CD4-positive, alpha-beta T cell treated with Interferon gamma for 1 hour (primary cell): ENCODE results near the gene CDC42EP5.

Experiments used
- DNase-seq: peaks from one replicate; pipeline ENCODE4 v3.0.0-alpha.2; 2020

The CDC42EP5 gene

GRCh38 chr19:54444737-54445136, 28.4 kb downstream of the CDC42EP5 start:
- no peak for DNase-seq

- DNase-seq, result no peak
These were observed 32.5 kb downstream of the CDC42EP5 start for GRCh38 chr19:54440641-54441040.

GRCh38 chr19:54439174-54439851, 33.8 kb downstream of the CDC42EP5 start:
- no peak for DNase-seq

DNA sequence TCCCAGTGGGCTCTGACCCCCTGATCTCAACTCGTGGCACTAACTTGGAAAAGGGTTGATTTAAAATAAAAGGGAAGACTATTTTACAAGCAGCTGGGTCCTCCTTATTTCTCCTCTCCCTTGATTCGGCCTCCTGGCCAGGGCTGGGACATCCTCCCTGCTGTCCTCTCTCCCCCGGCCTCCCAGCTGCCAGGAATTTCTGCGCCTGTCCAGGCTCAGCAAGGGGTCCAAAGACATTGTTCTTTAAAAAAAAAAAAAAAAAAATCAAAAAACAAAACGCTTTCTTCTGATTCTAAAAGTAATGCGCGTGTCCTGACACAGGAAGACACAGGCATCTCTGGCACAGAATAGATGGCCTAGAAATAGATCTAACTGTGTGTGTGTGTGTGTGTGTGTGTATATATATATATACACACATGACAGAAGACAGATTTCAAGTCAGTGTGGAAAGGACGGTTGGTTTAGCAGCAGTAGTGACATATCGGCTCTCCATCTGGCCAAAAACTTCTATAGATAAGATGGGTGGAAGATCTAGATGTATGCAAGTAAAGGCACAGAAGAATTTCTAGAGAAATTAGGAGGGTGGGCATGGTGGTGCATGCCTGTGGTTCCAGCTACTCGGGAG, 36.4 kb downstream of the CDC42EP5 start:
- DNase-seq, result no peak

DNA sequence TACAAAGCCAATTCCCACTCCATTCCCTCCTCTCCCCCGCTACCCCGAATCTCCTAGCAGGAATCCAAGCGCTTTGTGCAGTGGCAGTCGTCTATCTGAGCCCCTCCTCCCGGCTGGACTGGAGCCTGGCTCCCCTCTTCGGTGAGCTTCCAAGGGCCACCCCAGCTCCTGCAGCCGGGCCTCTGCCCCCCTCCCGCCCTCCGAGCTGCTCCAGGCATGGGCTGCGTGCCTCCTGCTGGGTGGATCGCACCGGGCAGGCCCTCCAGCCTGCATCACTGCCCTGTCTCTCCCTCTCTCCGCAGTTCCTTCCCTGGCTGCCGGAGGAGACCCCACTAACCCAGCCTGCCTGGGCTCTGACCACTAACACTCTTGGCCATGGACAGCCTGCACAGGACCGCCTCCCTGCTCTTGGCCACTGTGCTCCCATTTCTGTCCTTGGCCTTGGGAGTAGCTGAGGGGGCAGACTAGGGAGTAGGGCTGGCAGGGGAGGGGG, 37.0 kb downstream of the CDC42EP5 start:
- DNase-seq, result no peak

DNA sequence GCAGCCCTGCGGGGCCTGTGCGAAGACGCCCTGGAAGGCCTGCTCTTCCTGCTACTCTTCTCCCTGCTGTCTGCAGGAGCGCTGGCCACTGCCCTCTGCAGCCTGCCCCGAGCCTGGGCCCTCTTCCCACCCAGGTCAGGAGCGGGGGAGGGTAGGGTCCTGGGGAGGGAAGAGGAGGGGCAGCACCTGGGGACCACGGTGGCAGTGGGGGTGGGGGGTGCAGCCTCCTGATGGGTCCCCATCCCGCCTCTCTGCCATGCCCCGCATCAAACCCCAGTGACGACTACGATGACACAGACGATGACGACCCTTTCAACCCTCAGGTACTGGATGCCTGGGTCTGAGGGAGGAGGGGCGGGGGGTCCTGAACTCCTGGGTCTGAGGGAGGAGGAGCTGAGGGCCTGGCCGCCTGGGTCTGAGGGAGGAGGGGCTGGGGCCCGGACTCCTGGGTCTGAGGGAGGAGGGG, 37.5 kb downstream of the CDC42EP5 start:
- DNase-seq, result no peak

- DNase-seq, result no peak
These were observed 38.3 kb downstream of the CDC42EP5 start for GRCh38 chr19:54434873-54435214.

- DNase-seq, result no peak
These were observed 38.8 kb downstream of the CDC42EP5 start for GRCh38 chr19:54434112-54434872.

GRCh38 chr19:54433697-54434096, 39.4 kb downstream of the CDC42EP5 start:
- no peak for DNase-seq

DNA sequence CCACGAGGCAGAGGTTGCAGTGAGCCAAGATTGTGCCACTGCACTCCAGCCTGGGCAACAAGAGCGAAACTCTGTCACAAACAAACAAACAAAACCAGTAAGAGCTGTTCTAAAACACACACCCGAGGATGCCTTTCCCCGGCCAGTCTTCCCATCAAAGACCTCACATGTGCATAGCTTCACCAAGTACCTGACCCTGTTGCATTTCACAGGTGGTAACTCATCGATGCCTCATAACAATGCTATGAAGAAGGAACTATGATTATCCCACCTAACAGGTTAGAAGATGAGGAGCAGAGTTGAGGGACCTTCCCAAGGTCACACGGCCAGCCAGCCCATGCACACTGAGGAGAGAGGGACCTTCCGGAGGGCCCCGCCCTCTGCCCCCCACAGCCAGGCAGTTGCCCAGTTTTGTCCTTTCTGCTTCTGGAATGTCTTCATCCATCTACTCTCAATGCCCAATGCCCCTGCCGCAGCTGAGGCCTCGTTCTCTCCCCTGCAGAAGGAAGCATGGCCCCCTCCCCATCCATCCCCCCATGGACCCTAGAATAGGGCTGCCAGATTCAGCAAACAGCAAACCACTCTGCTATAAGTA, 40.9 kb downstream of the CDC42EP5 start:
- no peak for DNase-seq

DNA sequence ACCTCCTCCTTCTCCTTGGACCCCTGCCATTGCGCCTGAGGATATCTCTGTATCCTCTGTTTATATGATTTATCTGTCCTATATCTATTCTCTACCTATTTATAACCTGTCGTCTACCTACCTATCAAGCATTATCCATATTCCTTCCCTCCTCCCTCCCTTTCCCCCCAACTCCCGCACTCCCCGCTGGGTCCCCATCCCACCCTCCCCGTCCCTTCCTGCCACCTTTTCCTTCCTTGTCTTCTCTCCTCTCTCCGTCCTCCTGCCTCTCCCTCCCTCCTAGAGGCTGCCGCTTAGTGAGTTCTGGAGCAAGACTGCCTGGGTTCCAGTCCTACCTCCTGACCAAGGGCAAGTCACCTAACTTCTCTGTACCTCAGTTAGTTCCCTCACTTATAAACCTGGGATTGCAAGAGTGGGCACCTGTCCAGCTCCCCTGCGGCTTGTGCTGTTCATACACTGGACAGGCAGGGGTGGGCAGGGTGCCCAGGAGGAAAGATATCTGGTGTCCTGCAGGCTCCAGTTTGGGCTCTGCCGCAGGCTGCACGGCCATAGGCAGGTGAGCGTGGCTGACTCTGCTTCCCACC, 41.7 kb downstream of the CDC42EP5 start:
- no peak for DNase-seq

DNA sequence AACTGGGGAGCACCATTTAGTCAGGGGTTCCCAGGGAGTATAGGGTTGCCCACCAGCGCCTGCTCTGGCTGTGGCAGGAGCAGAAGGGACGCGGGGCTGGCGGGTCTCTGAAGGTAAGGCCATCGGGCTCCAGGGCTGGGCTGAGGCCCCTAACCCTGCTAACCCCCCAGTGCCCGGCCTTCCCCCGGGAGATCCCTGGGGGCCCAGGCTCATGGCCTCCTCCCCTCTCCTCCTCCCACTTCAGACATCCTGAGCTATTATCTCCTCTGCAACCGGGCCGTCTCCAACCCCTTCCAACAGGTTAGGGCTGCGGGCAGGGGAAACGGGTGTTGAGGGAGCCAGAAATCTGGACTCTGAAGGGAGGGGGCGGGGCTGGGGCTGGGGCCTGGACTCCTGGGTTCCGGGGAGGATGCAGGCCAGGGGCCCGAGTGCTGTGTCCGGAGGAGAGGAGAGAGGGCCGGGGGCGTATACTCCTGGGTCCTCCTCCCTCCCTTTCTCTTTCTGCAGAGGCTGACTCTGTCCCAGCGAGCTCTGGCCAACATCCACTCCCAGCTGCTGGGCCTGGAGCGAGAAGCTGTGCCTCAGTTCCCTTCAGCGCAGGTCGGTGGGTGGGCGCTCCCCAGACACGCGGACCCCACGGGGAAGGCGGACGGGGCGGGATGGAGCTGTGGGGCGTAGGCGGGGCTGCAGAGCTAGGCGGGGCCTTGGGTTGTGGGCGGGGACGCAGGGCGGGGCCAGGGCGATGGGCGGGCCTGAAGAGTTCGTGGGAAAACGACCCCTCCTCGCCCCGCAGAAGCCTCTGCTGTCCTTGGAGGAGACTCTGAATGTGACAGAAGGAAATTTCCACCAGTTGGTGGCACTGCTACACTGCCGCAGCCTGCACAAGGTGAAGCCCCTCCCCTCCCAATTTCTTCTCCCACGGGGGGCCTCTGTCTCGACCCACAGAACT, 42.5 kb downstream of the CDC42EP5 start:
- DNase-seq, result peak; percentile 15

DNA sequence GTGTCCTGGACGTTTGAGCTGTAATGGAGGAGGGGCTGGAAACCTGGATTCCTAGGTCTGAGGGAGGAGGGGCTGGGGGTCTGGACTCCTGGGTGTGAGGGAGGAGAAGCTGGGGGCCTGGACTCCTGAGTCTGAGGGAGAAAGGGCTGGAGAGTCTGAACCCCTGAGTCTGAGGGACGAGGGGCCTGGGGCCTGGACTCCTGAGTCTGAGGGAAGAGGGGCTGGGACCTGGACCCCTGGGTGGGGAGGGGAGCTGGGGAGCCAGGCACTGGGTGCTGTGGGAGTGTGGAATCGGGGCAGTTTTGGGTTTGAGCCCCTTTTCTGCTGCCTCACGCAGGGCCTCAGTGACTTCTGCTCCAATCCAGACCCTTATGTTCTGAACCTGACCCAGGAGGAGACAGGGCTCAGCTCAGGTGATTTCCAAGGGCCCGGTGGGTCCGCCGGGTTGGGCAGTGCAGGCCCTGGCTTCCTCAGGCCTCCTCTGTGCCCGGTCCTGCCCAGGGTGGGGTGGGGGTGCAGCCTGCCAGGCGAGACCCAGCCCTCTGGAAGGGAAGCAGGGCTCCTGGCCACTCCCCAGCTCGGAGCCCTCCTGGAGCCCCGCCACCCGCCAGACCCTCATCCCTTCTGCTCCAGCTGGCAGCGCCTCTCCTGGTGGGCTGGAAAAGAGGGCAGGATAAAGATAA, 43.4 kb downstream of the CDC42EP5 start:
- no peak for DNase-seq

DNA sequence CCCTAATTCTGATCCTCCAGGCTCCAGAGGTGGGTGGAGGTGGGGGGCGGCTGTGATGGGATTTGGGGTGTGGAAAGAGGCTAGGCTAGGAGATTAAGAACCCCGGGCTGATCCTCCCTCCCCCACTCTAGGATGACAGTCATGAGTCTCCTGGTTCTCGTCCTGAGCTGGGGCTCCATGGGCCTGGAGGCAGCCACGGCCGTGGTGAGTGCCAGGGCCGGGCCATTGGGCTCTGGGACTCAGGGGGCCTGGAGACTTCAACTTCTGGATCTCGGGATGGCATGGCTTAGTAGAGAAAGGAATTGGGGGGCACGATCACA, 44.0 kb downstream of the CDC42EP5 start:
- DNase-seq, result no peak

GRCh38 chr19:54428323-54429175, 44.5 kb downstream of the CDC42EP5 start:
- no peak for DNase-seq

DNA sequence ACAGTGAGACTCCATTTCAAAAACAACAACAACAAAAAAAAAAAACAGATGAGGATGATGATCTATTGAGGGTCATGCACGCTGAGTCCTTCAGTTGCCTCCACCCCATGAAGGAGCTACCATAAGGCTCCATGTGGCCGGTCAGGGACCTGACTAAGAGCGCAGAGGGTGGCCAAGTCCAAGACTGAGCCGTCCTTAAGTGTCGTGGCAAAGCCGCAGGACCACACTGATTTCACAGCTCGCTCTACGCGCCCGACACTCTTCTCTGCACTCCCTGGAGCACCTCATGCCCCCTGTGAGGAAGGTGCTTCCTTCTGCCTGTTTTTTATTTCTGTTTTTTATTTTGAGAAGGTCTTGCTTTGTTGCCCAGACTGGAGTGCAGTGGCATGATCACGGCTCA, 45.5 kb downstream of the CDC42EP5 start:
- no peak for DNase-seq

- no peak for DNase-seq
These were observed 46.7 kb downstream of the CDC42EP5 start for GRCh38 chr19:54426291-54426931.

- DNase-seq, result no peak
These were observed 47.7 kb downstream of the CDC42EP5 start for GRCh38 chr19:54425382-54425723.

GRCh38 chr19:54424660-54425381, 48.3 kb downstream of the CDC42EP5 start:
- no peak for DNase-seq
